T follicular helper cell (primary cell): Measurements from ENCODE around the gene CUX1.

ENCODE experiments used
- DNase-seq: peaks from one replicate; pipeline ENCODE4 v3.0.0-alpha.2; 2020; ENCODE audit warnings: low read depth

CUX1 gene

GRCh38 chr7:101937717-101938514 is 120.5 kb downstream of the CUX1 start:
- no peak for DNase-seq

- no peak for DNase-seq
Observed at GRCh38 chr7:101939136-101939695, 121.8 kb downstream of the CUX1 start.

DNA sequence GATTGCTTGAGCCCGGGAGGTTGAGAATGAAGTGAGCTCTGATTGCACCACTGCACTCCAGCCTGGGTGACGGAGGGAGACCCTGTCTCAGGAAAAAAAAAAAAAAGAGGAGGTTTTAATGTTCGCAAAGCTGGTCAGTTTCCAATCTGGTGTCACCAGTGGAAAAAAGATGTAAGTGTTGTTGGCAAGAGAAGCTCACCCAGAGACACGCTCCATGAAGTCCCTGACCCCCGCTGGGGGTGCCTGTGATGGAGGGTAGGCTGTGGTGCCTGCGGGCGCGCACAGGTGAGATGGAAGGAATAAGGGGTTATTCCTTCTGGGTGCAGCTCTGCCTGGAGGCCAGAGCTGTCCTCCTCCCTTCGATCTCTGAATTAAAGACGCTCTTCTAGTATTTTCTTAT is 122.7 kb downstream of the CUX1 start:
- no peak for DNase-seq

- no peak for DNase-seq
Observed at GRCh38 chr7:101940830-101941229, 123.4 kb downstream of the CUX1 start.

- no peak for DNase-seq
Observed at GRCh38 chr7:101941481-101942383, 124.3 kb downstream of the CUX1 start.

DNA sequence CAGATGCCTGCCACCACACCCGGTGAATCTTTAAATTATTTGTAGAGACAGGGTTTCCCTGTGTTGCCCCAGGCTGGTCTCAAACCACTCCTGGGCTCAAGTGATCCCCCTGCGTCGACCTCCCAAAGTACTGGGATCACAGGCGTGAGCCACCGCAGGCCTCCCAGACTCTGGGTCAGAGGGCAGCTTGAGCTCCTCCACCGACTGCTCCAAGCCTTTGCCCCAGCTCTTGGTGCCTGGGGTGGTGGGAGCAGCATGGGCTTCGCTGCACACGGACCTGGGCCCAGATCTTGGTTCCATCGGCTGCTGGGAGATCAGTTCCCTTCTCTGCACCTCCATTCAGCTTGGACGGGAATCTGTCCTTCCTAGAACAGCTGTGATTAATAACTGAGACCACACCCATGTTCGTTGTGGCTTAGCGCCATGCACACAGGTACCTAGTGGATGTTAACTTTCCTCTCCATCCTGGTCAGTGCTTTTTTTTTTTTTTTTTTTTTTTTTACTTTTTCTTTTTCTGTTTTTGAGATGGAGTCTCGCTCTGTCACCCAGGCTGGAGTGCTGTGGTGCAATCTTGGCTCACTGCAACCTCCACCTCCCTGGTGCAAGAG is 125.3 kb downstream of the CUX1 start:
- no peak for DNase-seq

GRCh38 chr7:101943306-101943705 is 125.9 kb downstream of the CUX1 start:
- no peak for DNase-seq

DNA sequence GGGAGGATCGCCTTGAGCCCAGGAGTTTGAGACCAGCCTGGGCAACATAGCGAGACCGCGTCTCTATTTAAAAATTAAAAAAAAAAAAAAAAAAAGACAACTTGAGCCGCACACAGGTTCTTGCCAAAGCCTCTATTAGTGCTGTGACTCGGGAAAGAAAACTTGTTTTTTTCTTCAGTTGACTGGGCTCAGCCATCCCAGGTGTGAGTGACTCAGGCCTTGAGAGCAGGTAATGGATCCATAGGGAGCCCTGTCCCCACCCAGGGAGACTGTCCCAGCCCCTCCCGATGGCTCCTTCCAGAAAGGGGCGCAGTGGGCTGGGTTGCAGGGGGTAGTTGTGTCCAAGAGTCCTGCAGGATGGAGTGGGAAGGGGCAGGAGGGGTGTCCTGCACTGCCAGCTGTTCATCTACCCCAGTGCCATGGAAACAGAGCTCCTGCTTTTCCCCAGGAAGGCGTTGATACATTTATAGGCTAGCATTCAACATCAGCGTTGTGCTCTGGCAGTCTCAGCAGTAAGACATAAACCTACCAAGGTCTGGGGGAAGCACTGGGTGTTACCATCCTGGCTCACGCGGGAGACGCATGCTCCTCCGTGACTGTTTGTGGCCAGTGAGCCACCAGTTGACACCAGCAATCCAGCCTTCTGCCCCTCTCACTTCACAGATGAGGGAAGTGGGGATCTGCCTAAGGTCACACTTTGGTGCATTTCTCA is 126.6 kb downstream of the CUX1 start:
- no peak for DNase-seq

DNA sequence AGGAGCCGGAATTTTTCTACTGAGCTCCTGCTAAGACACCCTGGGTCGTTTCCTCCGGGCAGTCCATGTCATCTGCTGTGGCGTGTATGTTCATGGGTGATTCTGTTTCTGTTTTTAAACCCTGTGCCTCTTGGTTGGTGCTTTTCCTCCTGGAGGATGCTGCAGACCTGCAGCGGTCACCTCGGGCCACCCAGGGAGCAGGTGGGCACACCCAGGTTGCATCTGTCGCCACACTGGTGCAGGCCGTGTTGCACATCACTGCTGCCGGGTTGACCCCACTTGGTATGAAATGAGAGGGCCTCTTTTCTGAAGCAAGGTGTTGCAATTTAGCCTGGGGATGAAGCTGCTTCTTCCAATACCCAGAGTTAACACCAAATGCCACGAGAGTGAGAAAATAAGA is 127.2 kb downstream of the CUX1 start:
- no peak for DNase-seq

DNA sequence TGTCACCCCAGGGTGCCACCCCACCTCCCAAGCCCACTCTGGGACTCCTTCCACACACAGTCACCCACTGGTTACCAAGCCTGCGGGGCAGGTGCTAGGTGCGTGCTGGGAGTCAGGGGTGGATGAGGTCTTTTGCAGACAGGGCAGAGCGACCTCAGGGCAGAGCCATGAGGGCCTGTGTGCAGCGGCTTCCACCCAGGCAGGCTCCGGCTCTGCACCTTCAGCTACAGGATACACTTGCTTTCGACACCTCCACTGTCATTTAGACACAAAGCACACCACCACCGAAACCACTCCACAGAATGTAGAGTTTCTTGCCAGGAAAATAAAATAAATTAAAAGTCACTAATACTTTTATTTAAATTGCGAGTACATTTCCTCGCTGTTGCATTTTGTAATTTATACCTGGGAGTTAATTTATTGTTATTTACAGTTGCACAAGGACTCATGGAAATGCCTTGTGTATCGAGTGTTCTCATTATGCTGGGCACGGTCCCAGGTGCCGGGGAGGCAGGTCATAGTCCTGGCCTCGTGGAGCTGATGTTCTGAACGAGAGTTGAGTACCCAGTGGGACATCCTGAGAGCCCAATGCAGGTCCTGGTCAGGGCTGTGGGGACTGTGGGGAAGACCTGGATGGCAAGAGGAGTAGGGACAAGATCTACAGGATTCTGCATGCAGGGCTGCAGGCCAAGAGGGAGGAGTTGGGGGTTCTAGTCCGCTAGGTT is 127.8 kb downstream of the CUX1 start:
- DNase-seq = no peak

- no peak for DNase-seq
Observed at GRCh38 chr7:101947899-101948298, 130.5 kb downstream of the CUX1 start.

DNA sequence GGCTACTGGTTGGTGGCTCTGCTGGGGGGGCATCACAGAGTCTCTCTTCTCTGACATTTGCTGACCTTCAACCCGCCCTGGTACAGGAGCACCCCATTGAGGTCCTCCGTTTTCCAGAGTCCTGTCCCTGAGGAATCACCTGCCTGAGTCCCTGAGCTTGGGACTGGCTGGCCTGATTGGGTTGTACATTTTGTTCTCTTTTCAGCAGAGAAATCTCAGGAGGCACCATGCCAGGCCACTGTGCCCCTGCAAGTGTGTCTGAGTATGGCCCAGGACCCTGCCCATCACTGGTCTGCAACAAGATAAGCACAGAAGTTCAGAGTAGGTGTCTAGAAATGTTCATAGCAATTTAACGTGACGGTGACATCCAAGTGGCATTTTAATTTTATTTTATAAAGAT is 131.2 kb downstream of the CUX1 start:
- no peak for DNase-seq

GRCh38 chr7:101950450-101951119 is 133.2 kb downstream of the CUX1 start:
- no peak for DNase-seq

GRCh38 chr7:101951757-101952156 is 134.3 kb downstream of the CUX1 start:
- no peak for DNase-seq

DNA sequence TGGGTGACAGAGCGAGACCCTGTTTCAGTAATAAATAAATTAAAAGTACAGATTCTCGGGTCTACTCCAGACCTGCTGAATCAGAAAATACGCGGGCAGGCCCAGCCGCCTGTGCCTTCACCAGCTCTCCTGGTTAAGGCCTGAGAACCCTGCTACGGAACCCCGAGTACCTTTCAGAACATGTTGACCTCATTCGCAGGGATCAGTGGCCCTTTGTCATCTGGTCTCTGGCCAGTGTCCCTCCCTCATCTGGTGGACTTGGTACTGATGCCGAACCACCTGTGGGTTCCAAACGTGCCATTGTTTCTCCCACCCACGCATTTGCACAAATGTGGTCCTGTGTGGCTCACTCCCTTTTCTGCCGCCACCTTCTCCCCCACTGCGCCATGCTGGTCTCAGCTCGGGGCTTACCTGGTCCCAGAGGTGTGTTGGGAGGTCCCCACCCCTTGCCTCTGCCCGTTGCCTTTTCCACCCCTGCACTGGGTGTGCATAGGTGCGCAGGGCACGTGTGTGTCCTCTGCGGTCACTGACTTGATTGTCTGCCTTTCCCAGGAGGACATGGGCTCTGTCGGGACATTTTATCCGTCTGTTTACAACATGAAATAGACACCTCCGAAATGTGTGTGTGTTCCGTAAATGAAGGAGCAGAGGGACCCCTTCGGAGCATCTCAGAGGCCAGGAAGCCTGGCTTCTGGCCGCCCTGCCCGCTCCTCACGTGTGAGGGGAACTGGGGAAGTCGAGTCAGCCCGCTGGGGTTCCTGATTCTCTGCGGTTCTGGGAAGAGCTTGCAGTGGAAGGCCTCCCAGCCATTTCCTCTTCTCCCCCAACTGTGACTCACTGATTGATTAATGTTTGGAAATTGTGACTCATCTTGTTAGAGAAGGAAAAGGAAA is 135.2 kb downstream of the CUX1 start:
- no peak for DNase-seq

DNA sequence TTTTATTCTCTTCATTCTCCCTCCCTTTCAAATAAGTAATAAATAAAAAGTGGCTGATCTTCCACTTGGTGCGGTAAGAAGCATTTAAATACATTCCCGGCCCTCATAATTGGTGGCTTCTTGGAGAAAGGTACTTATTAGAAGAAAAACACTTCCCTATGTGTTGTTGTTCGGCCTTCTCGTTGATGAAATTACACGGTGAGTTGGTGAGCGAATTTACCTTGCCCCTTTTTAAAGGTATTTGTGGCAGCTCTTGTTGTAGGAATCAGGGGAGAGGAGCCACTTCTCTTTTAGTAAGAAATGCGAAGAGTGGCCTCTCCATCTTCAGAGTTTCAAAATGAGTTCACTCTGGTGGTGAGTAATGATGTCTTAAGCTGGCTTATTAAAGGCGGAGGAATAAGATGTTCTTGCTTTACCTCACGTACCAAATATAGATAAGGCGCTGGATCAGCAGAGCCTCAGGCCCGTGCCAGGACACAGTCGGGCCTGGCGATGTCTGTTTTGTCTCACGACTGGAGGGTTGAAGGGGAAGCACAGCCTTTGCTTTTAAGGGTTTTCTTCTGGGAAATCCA is 135.9 kb downstream of the CUX1 start:
- no peak for DNase-seq

- DNase-seq = no peak
Observed at GRCh38 chr7:101954499-101954898, 137.1 kb downstream of the CUX1 start.

DNA sequence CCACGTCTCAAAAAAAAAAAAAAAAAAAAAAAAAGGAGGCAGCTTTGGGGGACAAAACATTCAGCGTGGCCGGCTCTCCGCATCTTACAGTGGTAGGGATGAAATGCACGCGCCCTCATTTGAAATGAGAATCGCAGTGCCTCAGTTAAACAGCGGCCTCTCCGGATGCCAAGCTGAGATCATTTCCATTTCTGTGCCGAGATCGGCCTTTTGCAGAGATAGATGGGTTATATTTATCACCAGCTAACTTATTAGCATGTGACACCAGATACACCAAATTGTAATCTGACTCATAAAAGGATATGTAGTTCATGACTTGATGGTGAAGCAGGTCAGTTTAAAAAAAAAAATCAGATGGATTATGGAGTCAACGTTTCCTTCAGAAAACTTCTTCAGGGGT is 138.7 kb downstream of the CUX1 start:
- DNase-seq = no peak
